HepG2 (cell line): ENCODE data around the gene PLD6. TPM values are rescaled to one million over a fixed set of nuclear protein-coding genes. Genes with fewer than 3 reads are reported as not detected.

Source experiments
- ATAC-seq: fragments of 200-7000 bp; cut with Tn5 transposase; 3 replicates; pipeline ENCODE4 v1.9.1; 2020; ENCODE audit warnings: mild to moderate bottlenecking, moderate library complexity
- BruUV-seq: library from RNA; stranded (reverse); fragments of 400-500 nt; replicated peaks from 2 replicates; lab custom pipeline; 2021; lab: Mats Ljungman, UMichigan
- CTCF ChIA-PET: fragments of 300-600 bp; formaldehyde crosslinking; extraction: SDS; loops from one replicate; lab custom pipeline; 2021; ENCODE audit warnings: low total read pairs, inconsistent platforms, low intra/inter-chr PET ratio; lab: Yijun Ruan, JAX
- POLR2A ChIA-PET: fragments of 350-600 bp; sonication (Branson Sonifier 250); formaldehyde crosslinking; loops from one replicate; lab custom pipeline; 2020; ENCODE audit warnings: antibody characterized with exemption, inconsistent platforms; lab: Yijun Ruan, JAX
- DNase-seq: peaks from one replicate; pipeline ENCODE4 v3.0.0-alpha.2; 2015; ENCODE audit warnings: low spot score
- FAIRE-seq: peaks from 3 replicates; lab custom pipeline; 2011; peaks lifted over from hg19 to GRCh38; lab: Jason Lieb, UNC
- H2AFZ ChIP-seq: one replicate; pipeline ENCODE4 v1.6.1; 2011; ENCODE audit warnings: low read length, inconsistent platforms
- H3K27ac ChIP-seq: fragments of 300-600 bp; 3 replicates; pipeline ENCODE4 v1.8.0; 2011; ENCODE audit warnings: mixed run types, mild to moderate bottlenecking, mixed read lengths, low read length, inconsistent platforms; ENCODE audit not compliant: insufficient read depth; ENCODE audit errors: extremely low read length
- H3K27me3 ChIP-seq, 2 experiments: fragments of 200-600 bp in 1 of 2; 2 replicates in 1 of 2; 3 replicates in 1 of 2; pipeline versions ENCODE4 v1.6.0 to v1.8.0; 2011; ENCODE audit warnings: low read length in 2 of 2, mild to moderate bottlenecking in 2 of 2, moderate library complexity in 2 of 2, inconsistent platforms in 1 of 2; ENCODE audit not compliant: insufficient read depth in 2 of 2, control insufficient read depth in 1 of 2
- H3K36me3 ChIP-seq, 2 experiments: fragments of 200-600 bp in 1 of 2; replicated peaks in 1 of 2; 2 replicates in 1 of 2; 3 replicates in 1 of 2; pipeline versions ENCODE4 v1.5.1 to v1.8.0; 2011; ENCODE audit warnings: low read length in 2 of 2, inconsistent platforms in 1 of 2; ENCODE audit not compliant: insufficient read depth in 2 of 2, control insufficient read depth in 1 of 2
- H3K4me1 ChIP-seq: 2 replicates; pipeline ENCODE4 v1.5.1; 2012; ENCODE audit warnings: low read length, inconsistent platforms; ENCODE audit not compliant: insufficient read depth
- H3K4me2 ChIP-seq: 2 replicates; pipeline ENCODE4 v1.6.0; 2011; ENCODE audit warnings: low read depth, low read length, inconsistent platforms
- H3K4me3 ChIP-seq, 3 experiments: fragments of 200-600 bp in 1 of 3; sonication (generic), shearing (Covaris generic) in 1 of 3; replicated peaks in 1 of 3; 2 replicates each; pipeline ENCODE4 v1.5.1; 2011 to 2016; ENCODE audit warnings: low read length in 3 of 3, inconsistent platforms in 2 of 3, low read depth in 2 of 3, mild to moderate bottlenecking in 2 of 3, control low read depth in 1 of 3, mixed read lengths in 1 of 3; ENCODE audit not compliant: insufficient read depth in 1 of 3
- H3K79me2 ChIP-seq: one replicate; pipeline ENCODE4 v1.6.1; 2011; ENCODE audit warnings: low read length, inconsistent platforms; ENCODE audit not compliant: insufficient read depth
- H3K9ac ChIP-seq: 2 replicates; pipeline ENCODE4 v1.6.0; 2011; ENCODE audit warnings: mild to moderate bottlenecking, low read depth, low read length, inconsistent platforms; ENCODE audit not compliant: insufficient read depth
- H3K9me3 ChIP-seq: 2 replicates; pipeline ENCODE4 v1.5.1; 2012; ENCODE audit warnings: mild to moderate bottlenecking, low read length
- H4K20me1 ChIP-seq: 2 replicates; pipeline ENCODE4 v1.6.0; 2011; ENCODE audit warnings: inconsistent platforms, mild to moderate bottlenecking, low read length, moderate library complexity; ENCODE audit not compliant: insufficient read depth
- CREBL2 ChIP-seq: sonication (generic); formaldehyde crosslinking; IDR thresholded peaks from 2 replicates; pipeline ENCODE4 v1.8.1; 2023; ENCODE audit warnings: missing genetic modification reagents, mild to moderate bottlenecking, borderline replicate concordance
- EP300 ChIP-seq, 3 experiments: sonication (generic) in 1 of 3; formaldehyde crosslinking in 1 of 3; IDR thresholded peaks; 2 replicates each; pipeline versions ENCODE4 v1.5.1 to v1.6.1; 2011 to 2020; ENCODE audit warnings: low read depth in 2 of 3, low read length in 2 of 3, borderline replicate concordance in 1 of 3, improper control_type of control experiment in 1 of 3, mild to moderate bottlenecking in 1 of 3, missing genetic modification reagents in 1 of 3, moderate library complexity in 1 of 3
- ISX ChIP-seq: sonication (generic); formaldehyde crosslinking; conservative IDR thresholded peaks from 2 replicates; pipeline ENCODE4 v1.5.0; 2020; ENCODE audit warnings: missing genetic modification reagents
- NCOA1 ChIP-seq: sonication (generic); formaldehyde crosslinking; IDR thresholded peaks from 2 replicates; pipeline ENCODE4 v1.9.0; 2021; ENCODE audit warnings: missing genetic modification reagents
- SATB2 ChIP-seq: sonication (generic); formaldehyde crosslinking; IDR thresholded peaks from 2 replicates; pipeline ENCODE4 v1.5.0; 2020; ENCODE audit warnings: missing genetic modification reagents
- SOX13 ChIP-seq, 3 experiments: fragments of 450-650 bp in 1 of 3; sonication (generic) in 1 of 3; formaldehyde crosslinking in 1 of 3; IDR thresholded peaks in 2 of 3; conservative IDR thresholded peaks in 1 of 3; 2 replicates each; pipeline versions ENCODE4 v1.5.0 to v1.6.1; 2016 to 2020; ENCODE audit warnings: antibody characterized with exemption in 1 of 3, mild to moderate bottlenecking in 1 of 3, missing compliant biosample characterization in 1 of 3, missing genetic modification reagents in 1 of 3, moderate library complexity in 1 of 3
- TEAD2 ChIP-seq: sonication (generic); formaldehyde crosslinking; IDR thresholded peaks from 2 replicates; pipeline ENCODE4 v1.9.0; 2021; ENCODE audit warnings: missing genetic modification reagents
- ZFX ChIP-seq: sonication (generic); formaldehyde crosslinking; IDR thresholded peaks from 2 replicates; pipeline ENCODE4 v1.4.0; 2020; ENCODE audit warnings: mild to moderate bottlenecking, low read depth, missing genetic modification reagents, moderate library complexity
- ZKSCAN1 ChIP-seq: fragments of 150-350 bp; IDR thresholded peaks from 2 replicates; pipeline ENCODE4 v1.6.1; 2014; ENCODE audit warnings: low read length
- ZNF468 ChIP-seq: sonication (generic); formaldehyde crosslinking; IDR thresholded peaks from 2 replicates; pipeline ENCODE4 v1.8.0; 2022; ENCODE audit warnings: mild to moderate bottlenecking, moderate library complexity, missing genetic modification reagents
- ZNF549 ChIP-seq: sonication (generic); formaldehyde crosslinking; IDR thresholded peaks from 2 replicates; pipeline ENCODE4 v1.5.0; 2020; ENCODE audit warnings: missing genetic modification reagents
- ZNF687 ChIP-seq: sonication (generic); formaldehyde crosslinking; IDR thresholded peaks from 2 replicates; pipeline ENCODE4 v1.5.1; 2020; ENCODE audit warnings: mild to moderate bottlenecking, missing genetic modification reagents, moderate library complexity
- ZNF7 ChIP-seq: IDR thresholded peaks from 2 replicates; pipeline ENCODE4 v1.6.1; 2016; ENCODE audit warnings: missing biosample characterization, missing genetic modification reagents
- ZNF703 ChIP-seq: sonication (generic); formaldehyde crosslinking; IDR thresholded peaks from 2 replicates; pipeline ENCODE4 v1.5.1; 2020; ENCODE audit warnings: missing genetic modification reagents, mild to moderate bottlenecking, moderate library complexity, borderline replicate concordance
- ZSCAN31 ChIP-seq: sonication (generic); formaldehyde crosslinking; IDR thresholded peaks from 2 replicates; pipeline ENCODE4 v1.5.0; 2020; ENCODE audit warnings: low read depth, mild to moderate bottlenecking, missing genetic modification reagents
- WGBS: methylation state at CpG from one replicate; pipeline ENCODE4 v1.1.6; 2017; ENCODE audit warnings: low lambda C conversion rate; 5-methylcytosine and 5-hydroxymethylcytosine counted together
- in situ Hi-C: cut with HindIII; loops from 2 replicates; pipeline ENCODE4 v1.10.0; 2017; ENCODE audit warnings: low pct_unique_long_range_greater_than_20kb; ENCODE audit not compliant: extremely low pct_ligation_motif_present
- intact Hi-C: fragments of 100-400 bp; cut with micrococcal nuclease; formaldehyde crosslinking; loops from one replicate; pipeline ENCODE4 v1.10.0; 2022; ENCODE audit not compliant: unreplicated experiment
- polyA plus RNA-seq, 8 experiments: library from polyadenylated mRNA; depleted of rRNA in 3 of 8; stranded (reverse) in 7 of 8; unstranded in 1 of 8; fragments of >200 nt; fragmentation: Illumina TruSeq in 4 of 8; extraction: Trizol in 4 of 8; gene quantifications; 2 replicates each; pipeline versions ENCODE4 v1.2.1 to v1.2.3, GENCODE V29; 2011 to 2016; ENCODE audit warnings: low read depth in 4 of 8, missing spikeins in 1 of 8, mixed read lengths in 1 of 8; ENCODE audit not compliant: insufficient read depth in 1 of 8
- total RNA-seq, 5 experiments: library from RNA; depleted of rRNA; stranded (reverse); fragments of >200 nt; fragmentation: Illumina TruSeq; extraction: Trizol; gene quantifications; 2 replicates each; pipeline ENCODE4 v1.2.3, GENCODE V29; 2016; ENCODE audit warnings: low read depth in 1 of 5
- TF ChIP-seq, protein P1 (sequence below): IDR thresholded peaks from 2 replicates; pipeline ENCODE4 v1.6.1; 2016; ENCODE audit warnings: missing genetic modification reagents, missing compliant biosample characterization

The PLD6 gene
- total and polyA plus RNA-seq, 2 of the 13 experiments (the other 11 are each of a cell fraction or from before 2014, with no cell fraction given), result 5.2 to 11.4 TPM

DNA sequence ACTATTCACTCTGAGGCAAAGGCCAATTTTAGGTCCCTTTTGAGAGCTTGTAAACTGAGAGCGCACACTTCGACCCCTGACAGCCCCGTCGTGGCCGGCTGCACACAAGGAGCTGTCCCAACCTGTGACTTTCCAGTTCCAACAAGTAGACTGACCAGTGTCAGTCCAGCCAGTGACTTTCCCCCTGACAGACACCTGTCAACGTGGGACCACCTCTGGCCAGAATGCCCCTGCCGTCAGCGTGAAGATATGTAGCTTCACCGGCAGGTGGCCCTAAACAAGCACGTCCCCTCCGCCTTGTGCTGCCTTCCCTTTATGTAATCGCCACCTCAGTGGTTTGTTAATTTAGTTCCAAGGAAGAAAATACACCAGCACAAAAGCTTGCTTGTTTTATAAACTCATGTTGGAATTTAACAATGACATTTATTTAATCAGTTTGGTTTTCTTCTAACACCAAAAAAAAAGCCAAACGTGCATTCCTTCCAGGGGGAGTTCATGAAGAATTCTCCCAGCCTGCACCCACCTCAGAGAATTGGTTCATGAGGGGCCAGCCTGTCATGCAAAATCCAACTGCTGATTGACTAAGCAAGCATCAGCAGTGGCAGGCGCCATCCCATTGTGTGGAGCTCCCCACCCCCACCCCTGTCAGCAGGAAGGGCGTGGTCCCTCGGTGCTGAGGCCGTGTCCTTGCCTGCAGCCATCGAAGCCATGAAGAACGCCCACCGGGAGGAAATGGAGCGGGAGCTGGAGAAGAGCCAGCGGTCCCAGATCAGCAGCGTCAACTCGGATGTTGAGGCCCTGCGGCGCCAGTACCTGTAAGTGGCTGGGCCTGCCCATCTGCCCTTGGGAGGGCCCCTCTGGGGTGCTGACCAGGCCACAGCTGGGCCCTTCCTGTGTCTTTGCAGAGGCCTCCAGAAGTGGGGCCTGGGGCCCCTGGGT, 33.9 kb downstream of the PLD6 start:
- Histone ChIP-seq H3K9ac (no peak overlapping the region), H2AFZ (no peak overlapping the region), H3K27me3 (no peaks in the 10 kb centered on the region), H4K20me1 (no peaks in the 10 kb centered on the region), H3K79me2 (no peaks in the 10 kb centered on the region), H3K4me1 (no peaks in the 10 kb centered on the region), H3K9me3 (no peaks in the 10 kb centered on the region), H3K4me3 (no peak overlapping the region), H3K36me3 (peaks cover 23 to 58% of the 10 kb centered on the region in 2 experiments; a peak in 4 of 5 replicates), H3K27ac (no peak overlapping the region), H3K4me2 (no peak overlapping the region)
- intact Hi-C loops (no loop called here), in situ Hi-C loops (no loop called here)
- TF ChIP-seq ZNF549, result no peak
- no peak for TF ChIP-seq ZSCAN31
- no peak for TF ChIP-seq EP300 (IDR thresholded peaks at IDR 0.05; ENCODE audit: low read depth in 2 of 2, low read length in 2 of 2)
- TF ChIP-seq EP300 (CRISPR knock-in tag; IDR thresholded peaks at IDR 0.05; ENCODE audit: borderline replicate concordance), result no peak
- no peak for TF ChIP-seq CREBL2 (CRISPR knock-in tag)
- no peak for TF ChIP-seq ZNF7 (CRISPR knock-in tag)
- TF ChIP-seq ZFX (CRISPR knock-in tag), result no peak
- TF ChIP-seq TEAD2, result no peak
- TF ChIP-seq, protein P1, sequence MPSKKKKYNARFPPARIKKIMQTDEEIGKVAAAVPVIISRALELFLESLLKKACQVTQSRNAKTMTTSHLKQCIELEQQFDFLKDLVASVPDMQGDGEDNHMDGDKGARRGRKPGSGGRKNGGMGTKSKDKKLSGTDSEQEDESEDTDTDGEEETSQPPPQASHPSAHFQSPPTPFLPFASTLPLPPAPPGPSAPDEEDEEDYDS (CRISPR knock-in tag), result no peak
- TF ChIP-seq SOX13 (IDR thresholded peaks at IDR 0.05), result no peak
- TF ChIP-seq SOX13 (CRISPR knock-in tag; conservative IDR thresholded peaks at IDR 0.05 in 1 of 2, IDR thresholded peaks at IDR 0.05 in 1 of 2), result no peak
- TF ChIP-seq ZNF468 (CRISPR knock-in tag), result no peak
- no peak for TF ChIP-seq SATB2 (CRISPR knock-in tag)
- TF ChIP-seq ZNF687 (CRISPR knock-in tag), result no peak
- no peak for TF ChIP-seq NCOA1
- TF ChIP-seq ISX (CRISPR knock-in tag), result no peak
- no peak for TF ChIP-seq ZKSCAN1
- no peak for TF ChIP-seq ZNF703 (CRISPR knock-in tag)
- BruUV-seq, result no TSS peak
- ATAC-seq (no peak), DNase-seq (no peak), FAIRE-seq (no peak)
- CTCF ChIA-PET, result no interaction called here
- POLR2A ChIA-PET, result no interaction called here
- WGBS, result 96% methylated on average over 25 of the region's 26 CpGs
